PC-3 (cell line): ENCODE measurements around the gene USP12. TPM values are rescaled to one million over a fixed set of nuclear protein-coding genes. Genes with fewer than 3 reads are reported as not detected.

Experiments
- ATAC-seq: fragments of 200-7000 bp; cut with Tn5 transposase; 2 replicates; pipeline ENCODE4 v1.9.1; 2020; ENCODE audit warnings: mild to moderate bottlenecking, moderate library complexity
- BruUV-seq: library from RNA; stranded (reverse); fragments of 400-500 nt; replicated peaks from 2 replicates; lab custom pipeline; 2021; lab: Mats Ljungman, UMichigan
- CTCF ChIA-PET: fragments of 300-600 bp; sonication (Branson Sonifier 250); formaldehyde crosslinking; loops from one replicate; lab custom pipeline; 2022; ENCODE audit warnings: antibody characterized with exemption; lab: Charles Lee
- POLR2A ChIA-PET: fragments of 300-600 bp; sonication (Branson Sonifier 250); formaldehyde crosslinking; loops from one replicate; lab custom pipeline; 2022; ENCODE audit warnings: antibody characterized with exemption; ENCODE audit not compliant: unreplicated experiment; lab: Charles Lee
- DNase-seq: peaks from one replicate; pipeline ENCODE4 v3.0.0-alpha.2; 2015
- H2AFZ ChIP-seq: fragments of 300-600 bp; sonication (generic); 2 replicates; pipeline ENCODE4 v1.6.0; 2016; ENCODE audit warnings: antibody characterized with exemption, low read length
- H3F3A ChIP-seq: fragments of 300-600 bp; sonication (generic); one replicate; pipeline ENCODE4 v1.6.0; 2017; ENCODE audit warnings: antibody characterized with exemption, low read length, control low read depth, mild to moderate bottlenecking; ENCODE audit not compliant: unreplicated experiment
- H3K27ac ChIP-seq: fragments of 300-600 bp; sonication (generic); 2 replicates; pipeline ENCODE4 v1.5.1; 2016; ENCODE audit warnings: mild to moderate bottlenecking, low read length
- H3K27me3 ChIP-seq: fragments of 300-600 bp; sonication (generic); 2 replicates; pipeline ENCODE4 v1.6.1; 2016; ENCODE audit warnings: low read length, mixed read lengths
- H3K36me3 ChIP-seq: fragments of 300-600 bp; sonication (generic); 2 replicates; pipeline ENCODE4 v1.6.1; 2016; ENCODE audit warnings: low read depth, mixed run types, low read length, mixed read lengths
- H3K4me1 ChIP-seq: fragments of 300-600 bp; sonication (generic); 2 replicates; pipeline ENCODE4 v1.5.1; 2016; ENCODE audit warnings: low read length; ENCODE audit not compliant: insufficient read depth
- H3K4me2 ChIP-seq: fragments of 300-600 bp; sonication (generic); 2 replicates; pipeline ENCODE4 v1.6.0; 2016; ENCODE audit warnings: low read length
- H3K4me3 ChIP-seq: fragments of 300-600 bp; sonication (generic); 2 replicates; pipeline ENCODE4 v1.5.1; 2016; ENCODE audit warnings: mild to moderate bottlenecking, low read length, mixed read lengths
- H3K79me2 ChIP-seq: fragments of 300-600 bp; sonication (generic); 2 replicates; pipeline ENCODE4 v1.6.1; 2017; ENCODE audit warnings: low read length, mixed read lengths
- H3K9ac ChIP-seq: fragments of 300-600 bp; sonication (generic); 2 replicates; pipeline ENCODE4 v1.6.0; 2016; ENCODE audit warnings: mild to moderate bottlenecking, low read length
- H3K9me2 ChIP-seq: fragments of 300-600 bp; sonication (generic); replicated peaks from 2 replicates; pipeline ENCODE4 v1.6.1; 2016; ENCODE audit warnings: mixed run types, low read length, mixed read lengths
- H3K9me3 ChIP-seq: fragments of 300-600 bp; sonication (generic); 2 replicates; pipeline ENCODE4 v1.6.1; 2016; ENCODE audit warnings: low read length, mixed read lengths
- H4K20me1 ChIP-seq: fragments of 300-600 bp; sonication (generic); 2 replicates; pipeline ENCODE4 v1.6.1; 2016; ENCODE audit warnings: low read length, mixed read lengths
- EZH2 ChIP-seq: fragments of 300-600 bp; sonication (generic); IDR thresholded peaks from one replicate; pipeline ENCODE4 v1.6.1; 2017; ENCODE audit warnings: antibody characterized with exemption, mild to moderate bottlenecking, low read length; ENCODE audit not compliant: unreplicated experiment
- EZH2phosphoT487 ChIP-seq: fragments of 300-600 bp; sonication (generic); IDR thresholded peaks from 2 replicates; pipeline ENCODE4 v1.6.1; 2018; ENCODE audit warnings: mild to moderate bottlenecking, antibody characterized with exemption, low read length, borderline replicate concordance
- intact Hi-C: fragments of 100-400 bp; cut with micrococcal nuclease; formaldehyde crosslinking; loops from 2 replicates; pipeline ENCODE4 v1.9.0; 2023
- total RNA-seq: library from RNA; depleted of rRNA; stranded (reverse); fragments of >200 nt; gene quantifications from 2 replicates; pipeline ENCODE4 v1.2.3, GENCODE V29; 2014
- TF ChIP-seq, protein P1 (sequence below): fragments of 300-600 bp; sonication (generic); conservative IDR thresholded peaks from 2 replicates; pipeline ENCODE4 v1.5.1; 2017; ENCODE audit warnings: antibody characterized with exemption, low read depth, mild to moderate bottlenecking, low read length

Gene USP12
- total RNA-seq, 1 experiment from 2014 or later = 24.2 TPM

DNA sequence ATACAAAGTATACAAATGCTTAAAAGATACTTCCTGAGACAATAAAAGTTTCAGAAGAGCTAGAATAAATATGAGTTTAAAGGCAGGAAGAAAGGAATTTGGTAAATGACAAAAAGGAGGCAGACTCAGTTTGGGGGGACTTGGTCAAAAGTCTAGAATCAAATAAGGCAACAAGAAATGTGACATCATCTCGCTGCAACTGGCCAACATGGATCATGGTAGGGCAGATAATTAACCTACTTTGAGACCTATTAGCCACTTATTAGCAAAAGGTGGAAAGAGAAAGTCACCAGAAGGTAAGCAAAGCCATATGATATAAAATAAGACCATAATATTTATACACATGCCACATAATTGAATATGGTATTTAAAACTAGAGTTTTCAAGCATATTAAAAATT is 5.3 kb downstream of the USP12 start:
- no peaks in the 10 kb centered on the region for H3K27me3 ChIP-seq
- H3K9me3 ChIP-seq = no peaks in the 10 kb centered on the region
- no TSS peak for BruUV-seq
- H3F3A ChIP-seq = no peaks in the 10 kb centered on the region
- no peak overlapping the region for H3K4me2 ChIP-seq
- ChIA-PET CTCF (no interaction called here), POLR2A (no interaction called here)
- no peak for TF ChIP-seq EZH2phosphoT487
- TF ChIP-seq EZH2 = no peak
- TF ChIP-seq, protein P1, sequence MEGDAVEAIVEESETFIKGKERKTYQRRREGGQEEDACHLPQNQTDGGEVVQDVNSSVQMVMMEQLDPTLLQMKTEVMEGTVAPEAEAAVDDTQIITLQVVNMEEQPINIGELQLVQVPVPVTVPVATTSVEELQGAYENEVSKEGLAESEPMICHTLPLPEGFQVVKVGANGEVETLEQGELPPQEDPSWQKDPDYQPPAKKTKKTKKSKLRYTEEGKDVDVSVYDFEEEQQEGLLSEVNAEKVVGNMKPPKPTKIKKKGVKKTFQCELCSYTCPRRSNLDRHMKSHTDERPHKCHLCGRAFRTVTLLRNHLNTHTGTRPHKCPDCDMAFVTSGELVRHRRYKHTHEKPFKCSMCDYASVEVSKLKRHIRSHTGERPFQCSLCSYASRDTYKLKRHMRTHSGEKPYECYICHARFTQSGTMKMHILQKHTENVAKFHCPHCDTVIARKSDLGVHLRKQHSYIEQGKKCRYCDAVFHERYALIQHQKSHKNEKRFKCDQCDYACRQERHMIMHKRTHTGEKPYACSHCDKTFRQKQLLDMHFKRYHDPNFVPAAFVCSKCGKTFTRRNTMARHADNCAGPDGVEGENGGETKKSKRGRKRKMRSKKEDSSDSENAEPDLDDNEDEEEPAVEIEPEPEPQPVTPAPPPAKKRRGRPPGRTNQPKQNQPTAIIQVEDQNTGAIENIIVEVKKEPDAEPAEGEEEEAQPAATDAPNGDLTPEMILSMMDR = no peak
- H3K9me2 ChIP-seq = no peaks in the 10 kb centered on the region
- intact Hi-C loops = loop anchor here (5.0 kb wide), 2 partner anchors 36 to 39 kb away; no protein-coding TSS in a partner anchor
- no peak overlapping the region for H3K27ac ChIP-seq
- no peaks in the 10 kb centered on the region for H3K36me3 ChIP-seq
- H4K20me1 ChIP-seq = peaks cover 48% of the 10 kb centered on the region
- ATAC-seq (no peak), DNase-seq (no peak)
- H3K9ac ChIP-seq = no peak overlapping the region
- no peak overlapping the region for H2AFZ ChIP-seq
- H3K79me2 ChIP-seq = peaks cover 97% of the 10 kb centered on the region
- no peak overlapping the region for H3K4me3 ChIP-seq
- peaks cover 25% of the 10 kb centered on the region for H3K4me1 ChIP-seq

DNA sequence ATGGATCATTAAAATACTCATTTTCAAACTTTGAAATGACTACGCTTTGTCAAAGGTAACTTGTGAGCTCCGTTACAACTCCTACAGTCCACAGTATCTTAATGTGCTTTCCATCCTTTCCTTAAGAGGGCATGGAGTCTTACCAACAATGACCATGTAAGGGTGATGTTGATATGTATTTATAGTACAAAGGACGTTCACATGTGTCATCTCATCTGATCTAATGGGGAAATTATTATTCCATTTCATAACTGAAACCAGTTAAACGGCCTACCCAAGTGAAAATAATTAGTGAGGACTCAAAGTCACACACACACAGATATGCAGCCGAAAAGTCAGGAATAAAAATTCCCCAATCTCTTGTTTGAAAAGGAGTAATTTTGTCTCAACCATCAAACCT is 9.6 kb downstream of the USP12 start:
- ATAC-seq (no peak), DNase-seq (no peak)
- TF ChIP-seq, protein P1 = no peak
- TF ChIP-seq EZH2 (no peak), EZH2phosphoT487 (no peak)
- ChIA-PET POLR2A (no interaction called here), CTCF (no interaction called here)
- Histone ChIP-seq H3K9ac (no peak overlapping the region), H4K20me1 (peaks cover 43% of the 10 kb centered on the region), H3K27ac (no peak overlapping the region), H3K9me3 (no peaks in the 10 kb centered on the region), H3F3A (no peaks in the 10 kb centered on the region), H3K79me2 (peaks cover 100% of the 10 kb centered on the region), H3K4me2 (no peak overlapping the region), H3K4me1 (no peaks in the 10 kb centered on the region), H3K27me3 (no peaks in the 10 kb centered on the region), H3K36me3 (0 out of 2 replicates have a peak, but pooled peaks cover 2% of the 10 kb centered on the region), H2AFZ (no peak overlapping the region), H3K9me2 (no peaks in the 10 kb centered on the region), H3K4me3 (no peak overlapping the region)
- no TSS peak for BruUV-seq
- intact Hi-C loops = no loop called here

DNA sequence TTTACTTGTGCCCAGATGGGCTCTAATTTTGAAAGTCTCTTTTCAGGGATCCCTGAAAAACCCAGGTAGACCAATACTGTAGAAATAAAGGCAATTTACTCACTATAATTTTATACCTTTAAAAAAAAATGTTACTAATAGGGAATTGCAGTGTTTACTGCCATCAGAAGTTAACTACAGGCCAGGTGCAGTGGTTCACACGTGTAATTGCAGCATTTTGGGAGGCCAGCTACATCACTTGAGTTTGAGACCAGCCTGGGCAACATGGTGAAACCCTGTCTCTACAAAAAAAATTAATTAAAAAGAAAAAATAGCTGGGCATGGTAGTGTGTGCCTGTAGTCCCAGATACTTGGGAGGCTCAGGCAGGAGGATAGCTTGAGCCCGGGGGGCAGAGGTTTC is 10.2 kb downstream of the USP12 start:
- CTCF ChIA-PET = no interaction called here

More for the DNA sequence above, 10.2 kb downstream of the USP12 start:
- no peak for ATAC-seq
- peaks cover 39% of the 10 kb centered on the region for H4K20me1 ChIP-seq
- H3K4me2 ChIP-seq = no peak overlapping the region
- H3K9ac ChIP-seq = no peak overlapping the region
- DNase-seq = no peak
- no TSS peak for BruUV-seq
- H3K36me3 ChIP-seq = 0 out of 2 replicates have a peak, but pooled peaks cover 2% of the 10 kb centered on the region
- no peak overlapping the region for H3K4me3 ChIP-seq
- no peaks in the 10 kb centered on the region for H3F3A ChIP-seq
- no peaks in the 10 kb centered on the region for H3K9me3 ChIP-seq
- TF ChIP-seq EZH2phosphoT487 (no peak), EZH2 (no peak)
- TF ChIP-seq, protein P1 = no peak
- H3K4me1 ChIP-seq = no peaks in the 10 kb centered on the region
- H3K79me2 ChIP-seq = peaks cover 100% of the 10 kb centered on the region
- H3K27me3 ChIP-seq = no peaks in the 10 kb centered on the region
- H2AFZ ChIP-seq = no peak overlapping the region
- H3K9me2 ChIP-seq = no peaks in the 10 kb centered on the region
- no peak overlapping the region for H3K27ac ChIP-seq
- intact Hi-C loops = no loop called here
- POLR2A ChIA-PET = interaction anchor here (0.6 kb wide), 1 partner anchor 96 kb away, joined by 4 read pairs; no protein-coding TSS in a partner anchor
